Fibroblast of lung (primary cell): Measurements from ENCODE around the gene ATXN2. TPM values are rescaled to one million over a fixed set of nuclear protein-coding genes. Genes with fewer than 3 reads are reported as not detected.

Source experiments
- DNase-seq, 2 donors: peaks; one replicate each; pipeline versions ENCODE4 v3.0.0 to v3.0.0-alpha.2; 2010; ENCODE audit warnings: low read depth in 2 of 2
- H2AFZ ChIP-seq: 2 replicates; pipeline ENCODE4 v1.5.1; 2012; ENCODE audit warnings: low read length, control low read depth, inconsistent platforms
- H3K27ac ChIP-seq: 2 replicates; pipeline ENCODE4 v1.5.1; 2011; ENCODE audit warnings: low read length, control low read depth; ENCODE audit not compliant: insufficient read depth
- H3K27me3 ChIP-seq: 2 replicates; pipeline ENCODE4 v1.5.1; 2011; ENCODE audit warnings: mild to moderate bottlenecking, low read length; ENCODE audit not compliant: control insufficient read depth, insufficient read depth
- H3K36me3 ChIP-seq: 2 replicates; pipeline ENCODE4 v1.5.1; 2011; ENCODE audit warnings: low read length; ENCODE audit not compliant: control insufficient read depth, insufficient read depth
- H3K4me1 ChIP-seq: 2 replicates; pipeline ENCODE4 v1.5.1; 2011; ENCODE audit warnings: low read length; ENCODE audit not compliant: control insufficient read depth, insufficient read depth; ENCODE audit errors: extremely low read depth
- H3K4me2 ChIP-seq: 2 replicates; pipeline ENCODE4 v1.5.1; 2011; ENCODE audit warnings: low read length, control low read depth; ENCODE audit not compliant: insufficient read depth; ENCODE audit errors: extremely low read depth
- H3K4me3 ChIP-seq, 4 experiments: fragments of 200-600 bp in 1 of 4; sonication (generic) in 1 of 4; replicated peaks in 1 of 4; 2 replicates each; pipeline ENCODE4 v1.5.1; 2011 to 2016; ENCODE audit warnings: low read length in 4 of 4, low read depth in 3 of 4, mild to moderate bottlenecking in 3 of 4, control low read depth in 2 of 4, inconsistent platforms in 1 of 4, mixed read lengths in 1 of 4; ENCODE audit not compliant: insufficient read depth in 1 of 4; ENCODE audit errors: control extremely low read depth in 1 of 4
- H3K79me2 ChIP-seq: 2 replicates; pipeline ENCODE4 v1.5.1; 2012; ENCODE audit warnings: mild to moderate bottlenecking, low read length, inconsistent platforms; ENCODE audit not compliant: control insufficient read depth, insufficient read depth
- H3K9ac ChIP-seq: 2 replicates; pipeline ENCODE4 v1.5.1; 2011; ENCODE audit warnings: mild to moderate bottlenecking, low read length, control low read depth; ENCODE audit not compliant: insufficient read depth
- H3K9me3 ChIP-seq: 2 replicates; pipeline ENCODE4 v1.5.1; 2012; ENCODE audit warnings: low read depth, low read length; ENCODE audit not compliant: control insufficient read depth, insufficient read depth
- H4K20me1 ChIP-seq: 2 replicates; pipeline ENCODE4 v1.5.1; 2011; ENCODE audit warnings: low read length; ENCODE audit not compliant: control insufficient read depth, insufficient read depth; ENCODE audit errors: extremely low read depth
- CTCF ChIP-seq, 2 donors: IDR thresholded peaks in 1 of 2; conservative IDR thresholded peaks in 1 of 2; 1 replicate in 1 of 2; 2 replicates in 1 of 2; pipeline ENCODE4 v1.5.1; 2011 to 2012; ENCODE audit warnings: low read length in 2 of 2, control low read depth in 1 of 2, inconsistent platforms in 1 of 2, low read depth in 1 of 2, mild to moderate bottlenecking in 1 of 2
- EZH2 ChIP-seq: IDR thresholded peaks from 2 replicates; pipeline ENCODE4 v1.5.1; 2012; ENCODE audit warnings: low read length, control low read depth, mild to moderate bottlenecking; ENCODE audit errors: missing control alignments
- polyA plus RNA-seq, 2 donors: library from polyadenylated mRNA; depleted of rRNA in 1 of 2; stranded (reverse) in 1 of 2; unstranded in 1 of 2; fragments of >200 nt; gene quantifications; 2 replicates each; pipeline ENCODE4 v1.2.1, GENCODE V29; 2011 to 2012; ENCODE audit warnings: missing spikeins in 1 of 2
- total RNA-seq: library from RNA; depleted of rRNA; stranded (reverse); fragments of >200 nt; gene quantifications from 2 replicates; pipeline ENCODE4 v1.2.1, GENCODE V29; 2014

Gene ATXN2
- total and polyA plus RNA-seq, 2 donors (not counting 1 experiment from before 2014, with no cell fraction given): 25.9 to 31.2 TPM

GRCh38 chr12:111424793-111425251, 174.3 kb downstream of the ATXN2 start:
- Histone ChIP-seq H2AFZ (no peak overlapping the region), H3K79me2 (peaks cover 91% of the 10 kb centered on the region), H3K27me3 (no peaks in the 10 kb centered on the region), H4K20me1 (no peaks in the 10 kb centered on the region), H3K4me3 (no peak overlapping the region), H3K36me3 (peaks cover 8% of the 10 kb centered on the region), H3K9me3 (no peaks in the 10 kb centered on the region), H3K9ac (no peak overlapping the region), H3K27ac (peak overlapping the region; percentile 28), H3K4me1 (peaks cover 14% of the 10 kb centered on the region), H3K4me2 (no peak overlapping the region)
- no peak for DNase-seq
- no peak for TF ChIP-seq EZH2
- no peak for TF ChIP-seq CTCF (conservative IDR thresholded peaks at IDR 0.05 in 1 of 2, IDR thresholded peaks at IDR 0.05 in 1 of 2; ENCODE audit: low read depth in 1 of 2, low read length in 2 of 2)

DNA sequence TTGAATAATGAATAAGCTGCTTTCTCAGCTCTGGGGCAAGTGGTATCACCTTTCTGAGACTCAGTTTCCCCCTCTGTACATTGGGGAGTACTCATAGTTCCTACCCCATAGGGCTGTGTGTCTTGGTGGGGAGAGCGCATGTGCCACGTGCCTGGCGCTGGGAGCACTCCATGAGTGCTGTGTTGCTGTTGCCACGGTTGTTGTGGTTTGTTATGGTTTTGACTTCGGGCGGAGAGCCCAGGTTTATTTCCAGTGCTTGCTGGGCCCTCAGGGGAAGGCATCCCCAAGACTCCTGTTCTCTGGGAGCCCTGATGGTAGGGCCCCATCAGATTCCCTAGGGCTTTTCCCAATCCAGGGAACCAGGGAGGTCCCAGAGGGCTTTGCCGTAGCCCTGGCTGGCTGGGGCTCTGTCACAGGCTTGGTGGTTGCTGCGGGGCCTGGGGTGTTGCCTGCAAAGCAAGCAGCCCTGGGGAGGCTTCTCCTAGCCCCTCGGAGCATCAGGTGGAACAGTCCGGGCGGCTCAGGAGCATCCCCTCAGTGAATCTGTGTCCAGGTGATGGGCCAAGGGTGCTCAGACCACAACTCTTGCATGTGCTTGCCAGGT, 174.8 kb downstream of the ATXN2 start:
- Histone ChIP-seq H3K4me2 (no peak overlapping the region), H3K27me3 (no peaks in the 10 kb centered on the region), H3K27ac (peak overlapping the region; percentile 28), H2AFZ (no peak overlapping the region), H3K9me3 (no peaks in the 10 kb centered on the region), H3K79me2 (peaks cover 90% of the 10 kb centered on the region), H3K4me1 (peaks cover 12% of the 10 kb centered on the region), H3K4me3 (no peak overlapping the region), H3K9ac (no peak overlapping the region), H4K20me1 (no peaks in the 10 kb centered on the region), H3K36me3 (peaks cover 7% of the 10 kb centered on the region)
- DNase-seq: no peak
- TF ChIP-seq EZH2 (no peak), CTCF (conservative IDR thresholded peaks at IDR 0.05 in 1 of 2, IDR thresholded peaks at IDR 0.05 in 1 of 2; ENCODE audit: low read depth in 1 of 2, low read length in 2 of 2) (no peak)

- Histone ChIP-seq H2AFZ (no peak overlapping the region), H3K4me1 (peaks cover 6% of the 10 kb centered on the region), H4K20me1 (no peaks in the 10 kb centered on the region), H3K4me2 (no peak overlapping the region), H3K9me3 (no peaks in the 10 kb centered on the region), H3K9ac (no peak overlapping the region), H3K27me3 (no peaks in the 10 kb centered on the region), H3K4me3 (no peak overlapping the region), H3K36me3 (peaks cover 8% of the 10 kb centered on the region), H3K27ac (no peak overlapping the region), H3K79me2 (peaks cover 86% of the 10 kb centered on the region)
- DNase-seq: no peak
- TF ChIP-seq EZH2 (no peak), CTCF (conservative IDR thresholded peaks at IDR 0.05 in 1 of 2, IDR thresholded peaks at IDR 0.05 in 1 of 2; ENCODE audit: low read depth in 1 of 2, low read length in 2 of 2) (no peak)
Observed at GRCh38 chr12:111420494-111420893, 178.6 kb downstream of the ATXN2 start.
